MV-4-11 (cell line): ENCODE results near the gene RETREG3.
A peak's percentile ranks its signal among the peaks of the same experiment; 100 is the strongest.

Source experiments
- DNase-seq: peaks from one replicate; lab custom pipeline; 2025; lab: John Stamatoyannopoulos, UW

The RETREG3 gene

DNA sequence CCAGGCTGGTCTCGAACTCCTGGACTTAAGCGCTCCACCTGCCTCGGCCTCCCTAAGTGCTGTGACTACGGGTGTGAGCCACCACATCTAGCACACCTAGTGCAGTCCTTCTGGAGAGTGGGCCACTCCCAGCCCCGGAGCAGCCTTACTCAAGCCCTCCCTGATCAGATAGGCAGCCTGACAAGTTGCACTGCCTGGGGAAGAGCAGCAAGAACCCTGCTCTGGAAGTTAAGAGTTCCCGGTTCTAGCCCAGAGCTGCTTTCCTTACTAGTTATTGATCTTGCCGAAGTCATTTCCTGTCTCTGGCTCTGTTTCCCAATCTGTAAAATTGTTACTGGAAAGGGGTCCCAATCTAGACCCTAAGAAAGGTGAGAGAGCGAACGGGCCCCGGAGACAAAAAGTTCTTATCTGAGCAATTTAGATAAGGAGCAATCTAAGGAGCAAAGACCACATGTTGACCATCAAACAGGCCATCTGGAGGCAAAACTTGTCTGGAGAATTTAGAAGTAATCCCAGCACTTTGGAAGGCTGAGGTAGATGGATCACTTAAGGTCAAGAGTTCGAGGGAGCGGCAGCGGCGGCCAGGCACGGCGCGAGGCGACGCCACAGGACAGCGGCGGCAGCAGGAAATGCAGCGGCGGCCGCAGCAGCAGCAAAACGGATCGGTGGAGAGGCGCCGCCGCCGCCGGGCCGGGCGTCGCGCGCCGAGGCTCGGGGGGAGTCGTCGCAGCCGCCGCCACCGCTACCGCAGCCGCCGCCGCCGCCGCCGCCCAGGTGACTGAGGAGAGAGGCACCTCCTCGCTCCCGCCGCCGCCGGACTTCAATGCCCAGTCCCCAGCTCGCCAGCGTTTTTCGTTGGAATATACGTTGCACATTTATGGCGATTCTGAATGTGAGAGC, 77.5 kb downstream of the RETREG3 start:
- peak; percentile 29 for DNase-seq

DNA sequence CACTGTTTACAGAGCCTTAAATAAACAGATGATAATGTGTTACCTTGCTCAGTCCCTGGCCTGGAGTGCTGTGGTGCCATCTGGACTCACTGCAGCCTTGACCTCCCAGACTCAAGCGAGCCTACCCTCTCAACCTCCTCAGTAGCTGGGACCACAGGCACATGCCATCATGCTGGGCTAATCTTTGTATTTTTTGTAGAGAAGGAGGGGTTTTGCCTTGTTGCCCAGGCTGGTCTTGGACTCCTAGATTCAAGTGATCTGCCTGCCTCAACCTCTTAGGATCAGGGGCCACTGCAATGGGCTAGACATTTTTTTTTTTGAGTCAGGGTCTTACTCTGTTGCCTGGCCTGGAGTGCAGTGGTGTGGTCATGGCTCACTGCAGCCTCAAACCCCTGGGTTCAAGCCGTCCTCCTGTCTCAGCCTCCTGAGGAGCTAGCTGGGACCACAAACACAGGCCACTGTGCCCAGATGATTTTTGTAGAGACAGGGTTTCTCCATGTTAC, 78.2 kb downstream of the RETREG3 start:
- DNase-seq = no peak
